Gastrocnemius medialis (tissue), 4 donors: ENCODE measurements around the gene INPP5A. TPM values are rescaled to one million over a fixed set of nuclear protein-coding genes. Genes with fewer than 3 reads are reported as not detected.

Source experiments
- ATAC-seq, 2 donors: fragments of 150-250 bp; one replicate each; pipeline ENCODE4 v1.9.1; 2016
- DNase-seq, 2 donors: peaks; one replicate each; pipeline ENCODE4 v3.0.0-alpha.2; 2019
- H3K27ac ChIP-seq, 4 donors: fragments of 200-600 bp; sonication (generic); 1 replicate in 1 of 4; 2 replicates in 3 of 4; pipeline ENCODE4 v1.5.1; 2016 to 2018; ENCODE audit warnings: mild to moderate bottlenecking in 2 of 4, moderate library complexity in 1 of 4
- H3K27me3 ChIP-seq, 3 donors: fragments of 200-600 bp; sonication (generic) in 2 of 3; 1 replicate in 1 of 3; 2 replicates in 2 of 3; pipeline versions ENCODE4 v1.5.1 to v1.6.0; 2016 to 2019; ENCODE audit warnings: mild to moderate bottlenecking in 1 of 3, moderate library complexity in 1 of 3
- H3K36me3 ChIP-seq, 2 donors: fragments of 200-600 bp; sonication (generic) in 1 of 2; one replicate each; pipeline ENCODE4 v1.5.1; 2017 to 2018
- H3K4me1 ChIP-seq, 2 donors: fragments of 200-600 bp; sonication (generic) in 1 of 2; one replicate each; pipeline ENCODE4 v1.5.1; 2016 to 2017; ENCODE audit warnings: mild to moderate bottlenecking in 2 of 2
- H3K4me3 ChIP-seq, 4 donors: fragments of 200-600 bp; sonication (generic) in 3 of 4; 1 replicate in 1 of 4; 2 replicates in 3 of 4; pipeline ENCODE4 v1.5.1; 2016 to 2019; ENCODE audit warnings: mild to moderate bottlenecking in 2 of 4
- H3K9me3 ChIP-seq, 3 donors: fragments of 200-600 bp; sonication (generic) in 2 of 3; 1 replicate in 1 of 3; 2 replicates in 2 of 3; pipeline ENCODE4 v1.5.1; 2016 to 2019
- POLR2A ChIP-seq, 2 donors: fragments of 450-650 bp; IDR thresholded peaks; one replicate each; pipeline ENCODE4 v1.6.1; 2017; ENCODE audit warnings: antibody characterized with exemption in 2 of 2, mild to moderate bottlenecking in 2 of 2, moderate library complexity in 2 of 2
- in situ Hi-C, 4 donors: fragments of 200-750 bp; cut with MboI; loops; one replicate each; pipeline versions ENCODE4 v1.15.0 to v1.8.0; 2017; ENCODE audit warnings: low sequenced_read_pairs in 4 of 4
- intact Hi-C: fragments of 100-400 bp; cut with DNase I; formaldehyde crosslinking; loops from one replicate; pipeline ENCODE4 v1.15.1; 2023; ENCODE audit warnings: low total_unique reads
- total RNA-seq, 4 donors: library from RNA; depleted of rRNA; stranded (reverse); fragments of >200 nt; gene quantifications; one replicate each; pipeline versions ENCODE4 v1.1.0 to v1.2.3, GENCODE V29; 2016
- TF ChIP-seq, protein P1 (sequence below), 5 experiments: fragments of 450-650 bp in 3 of 5; fragments of 200-600 bp in 2 of 5; sonication (generic) in 2 of 5; IDR thresholded peaks in 4 of 5; conservative IDR thresholded peaks in 1 of 5; 1 replicate in 4 of 5; 2 replicates in 1 of 5; pipeline ENCODE4 v1.5.1; 2016 to 2019; ENCODE audit warnings: antibody characterized with exemption in 5 of 5, mild to moderate bottlenecking in 3 of 5, moderate library complexity in 3 of 5

INPP5A gene
- total RNA-seq, 4 donors from 2014 or later = 74.9 to 107 (median 92.4) TPM

DNA sequence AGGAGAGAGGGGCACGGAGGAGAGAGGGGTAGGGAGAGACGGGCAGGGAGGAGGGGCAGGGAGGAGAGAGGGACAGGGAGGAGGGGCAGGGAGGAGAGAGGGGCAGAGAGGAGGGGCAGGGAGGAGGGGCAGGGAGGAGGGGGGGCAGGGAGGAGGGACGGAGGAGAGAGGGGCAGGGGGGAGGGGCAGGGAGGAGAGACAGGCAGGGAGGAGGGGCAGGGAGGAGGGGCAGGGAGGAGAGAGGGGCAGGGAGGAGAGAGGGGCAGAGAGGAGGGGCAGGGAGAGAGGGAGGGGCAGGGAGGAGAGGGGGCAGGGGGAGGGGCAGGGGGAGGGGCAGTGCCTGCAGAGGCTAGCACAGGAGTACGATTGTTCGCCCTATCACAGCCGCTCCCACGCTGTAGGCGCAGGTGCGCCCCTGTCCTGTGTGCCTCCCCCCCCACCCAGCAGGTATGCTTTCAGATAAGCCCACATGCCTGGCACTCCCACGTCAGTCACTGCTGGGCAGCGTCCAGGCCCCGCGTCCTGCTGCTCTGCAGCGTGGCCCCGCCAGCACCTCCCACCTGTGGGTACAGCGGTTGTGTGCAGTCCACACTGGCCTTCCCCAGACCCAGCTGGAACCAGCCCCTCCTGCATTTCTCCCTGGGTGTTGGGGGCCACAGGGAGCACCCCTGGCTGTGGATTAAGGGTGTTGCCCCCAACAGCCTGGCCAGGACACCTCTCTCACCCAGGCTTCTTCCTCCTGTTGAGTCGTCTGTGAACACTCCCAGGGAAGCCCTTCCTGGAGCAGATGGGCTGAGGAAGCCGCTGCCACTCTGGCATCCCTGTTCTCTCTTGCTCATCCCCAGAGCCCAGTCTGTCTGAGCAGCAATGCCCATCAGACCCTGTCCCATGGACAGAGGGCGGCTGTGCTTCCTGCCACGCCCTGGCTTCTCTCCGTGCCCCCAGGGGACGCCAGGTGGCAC, 237.6 kb downstream of the INPP5A start:
- ATAC-seq = no peak
- Histone ChIP-seq H3K4me3 (no peak overlapping the region), H3K27ac (no peak overlapping the region), H3K9me3 (no peaks in the 10 kb centered on the region), H3K4me1 (no peaks in the 10 kb centered on the region), H3K36me3 (peaks cover 0 to 6% of the 10 kb centered on the region in 2 donors), H3K27me3 (no peaks in the 10 kb centered on the region)
- intact Hi-C loops = no loop called here
- in situ Hi-C loops = no loop called here
- DNase-seq = no peak
- TF ChIP-seq POLR2A (IDR thresholded peaks at IDR 0.05) = no peak
- TF ChIP-seq, protein P1, sequence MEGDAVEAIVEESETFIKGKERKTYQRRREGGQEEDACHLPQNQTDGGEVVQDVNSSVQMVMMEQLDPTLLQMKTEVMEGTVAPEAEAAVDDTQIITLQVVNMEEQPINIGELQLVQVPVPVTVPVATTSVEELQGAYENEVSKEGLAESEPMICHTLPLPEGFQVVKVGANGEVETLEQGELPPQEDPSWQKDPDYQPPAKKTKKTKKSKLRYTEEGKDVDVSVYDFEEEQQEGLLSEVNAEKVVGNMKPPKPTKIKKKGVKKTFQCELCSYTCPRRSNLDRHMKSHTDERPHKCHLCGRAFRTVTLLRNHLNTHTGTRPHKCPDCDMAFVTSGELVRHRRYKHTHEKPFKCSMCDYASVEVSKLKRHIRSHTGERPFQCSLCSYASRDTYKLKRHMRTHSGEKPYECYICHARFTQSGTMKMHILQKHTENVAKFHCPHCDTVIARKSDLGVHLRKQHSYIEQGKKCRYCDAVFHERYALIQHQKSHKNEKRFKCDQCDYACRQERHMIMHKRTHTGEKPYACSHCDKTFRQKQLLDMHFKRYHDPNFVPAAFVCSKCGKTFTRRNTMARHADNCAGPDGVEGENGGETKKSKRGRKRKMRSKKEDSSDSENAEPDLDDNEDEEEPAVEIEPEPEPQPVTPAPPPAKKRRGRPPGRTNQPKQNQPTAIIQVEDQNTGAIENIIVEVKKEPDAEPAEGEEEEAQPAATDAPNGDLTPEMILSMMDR (IDR thresholded peaks at IDR 0.05 in 4 of 5, conservative IDR thresholded peaks at IDR 0.05 in 1 of 5) = no peak

DNA sequence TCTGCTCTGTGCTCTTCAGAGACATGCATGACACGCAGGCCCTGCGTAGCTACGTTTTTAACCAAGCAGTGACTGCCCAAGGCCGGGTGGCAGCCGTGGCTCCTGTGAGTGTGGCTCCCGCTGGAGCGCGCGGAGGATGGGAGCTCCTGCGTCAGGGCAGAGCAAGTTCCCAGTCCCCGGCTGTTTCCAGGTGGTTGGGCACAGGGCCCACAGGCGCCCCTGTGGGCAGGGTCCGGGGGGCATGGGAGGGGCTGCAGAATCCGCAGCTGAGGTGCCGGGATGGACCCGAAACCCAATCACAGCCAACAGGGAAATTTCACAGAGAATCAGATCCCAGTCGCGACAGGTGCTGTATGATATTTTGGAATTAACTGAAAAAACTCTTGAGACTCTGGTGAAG, 238.6 kb downstream of the INPP5A start:
- H3K4me3 ChIP-seq = no peak overlapping the region
- ATAC-seq = no peak
- intact Hi-C loops = no loop called here
- in situ Hi-C loops = no loop called here
- DNase-seq = no peak
- TF ChIP-seq POLR2A (IDR thresholded peaks at IDR 0.05) = no peak
- TF ChIP-seq, protein P1 (IDR thresholded peaks at IDR 0.05 in 4 of 5, conservative IDR thresholded peaks at IDR 0.05 in 1 of 5) = no peak
- H3K27me3 ChIP-seq = no peaks in the 10 kb centered on the region
- no peak overlapping the region for H3K27ac ChIP-seq
- H3K9me3 ChIP-seq = no peaks in the 10 kb centered on the region
- H3K36me3 ChIP-seq = peaks cover 0 to 8% of the 10 kb centered on the region in 2 donors
- no peaks in the 10 kb centered on the region for H3K4me1 ChIP-seq

DNA sequence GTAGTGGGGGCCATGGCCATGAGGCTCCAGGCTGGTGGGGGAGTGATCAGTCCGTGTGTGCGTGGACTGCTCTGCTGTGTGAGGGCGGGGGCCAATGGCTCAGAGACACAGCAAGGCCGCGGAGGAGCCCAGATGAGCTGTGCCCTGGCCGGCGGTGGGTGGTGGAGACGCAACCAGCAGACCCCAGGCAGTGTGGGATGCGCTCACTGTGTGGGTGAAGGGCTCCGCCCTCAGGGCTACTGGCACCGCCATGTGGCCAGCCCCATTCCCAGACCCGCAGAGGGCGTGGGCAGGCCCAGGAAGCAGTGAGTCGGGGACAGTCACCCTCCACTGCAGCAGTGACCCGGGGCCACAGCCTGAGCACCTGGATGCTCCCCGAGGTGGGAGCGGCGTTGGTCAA, 239.2 kb downstream of the INPP5A start:
- no peak overlapping the region for H3K4me3 ChIP-seq
- H3K36me3 ChIP-seq = peaks cover 0 to 15% of the 10 kb centered on the region in 2 donors
- intact Hi-C loops = no loop called here
- no peaks in the 10 kb centered on the region for H3K27me3 ChIP-seq
- H3K27ac ChIP-seq = no peak overlapping the region
- ATAC-seq (no peak), DNase-seq (no peak)
- in situ Hi-C loops = no loop called here
- H3K4me1 ChIP-seq = no peaks in the 10 kb centered on the region
- TF ChIP-seq, protein P1 (IDR thresholded peaks at IDR 0.05 in 4 of 5, conservative IDR thresholded peaks at IDR 0.05 in 1 of 5) = no peak
- TF ChIP-seq POLR2A (IDR thresholded peaks at IDR 0.05) = no peak
- H3K9me3 ChIP-seq = no peaks in the 10 kb centered on the region

DNA sequence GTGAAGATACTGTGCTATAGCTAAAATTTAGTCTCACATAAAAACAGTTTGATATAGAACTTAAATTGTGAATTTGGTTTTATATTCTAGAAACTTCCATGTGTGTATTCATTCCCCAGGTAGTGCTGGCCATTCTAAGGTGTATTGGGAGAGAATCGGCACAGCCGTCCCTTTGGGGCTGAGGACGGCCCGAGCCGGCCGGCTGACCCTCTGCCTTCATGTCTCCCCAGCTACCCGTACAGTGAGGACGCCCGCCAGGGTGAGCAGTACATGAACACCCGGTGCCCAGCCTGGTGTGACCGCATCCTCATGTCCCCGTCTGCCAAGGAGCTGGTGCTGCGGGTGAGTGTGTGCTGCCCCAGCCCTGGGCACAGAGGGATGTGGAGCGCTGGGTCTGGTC, 239.9 kb downstream of the INPP5A start:
- no peak for ATAC-seq
- Histone ChIP-seq H3K4me3 (no peak overlapping the region), H3K9me3 (no peaks in the 10 kb centered on the region), H3K27me3 (no peaks in the 10 kb centered on the region), H3K36me3 (peaks cover 0 to 20% of the 10 kb centered on the region in 2 donors), H3K27ac (no peak overlapping the region), H3K4me1 (no peaks in the 10 kb centered on the region)
- in situ Hi-C loops (no loop called here), intact Hi-C loops (no loop called here)
- TF ChIP-seq POLR2A (IDR thresholded peaks at IDR 0.05) = no peak
- TF ChIP-seq, protein P1 (IDR thresholded peaks at IDR 0.05 in 4 of 5, conservative IDR thresholded peaks at IDR 0.05 in 1 of 5) = no peak
- no peak for DNase-seq
